Karpas-422 (cell line): ENCODE results near the gene LINC00237. TPM values are rescaled to one million over a fixed set of nuclear protein-coding genes. Genes with fewer than 3 reads are reported as not detected.

Source experiments
- DNase-seq: peaks from one replicate; pipeline ENCODE4 v3.0.0-alpha.2; 2015
- H2AFZ ChIP-seq: fragments of 200-600 bp; sonication (generic); 2 replicates; pipeline ENCODE4 v1.6.1; 2014; ENCODE audit warnings: antibody characterized with exemption, low read length, mixed read lengths
- H3K27ac ChIP-seq: fragments of 200-600 bp; sonication (generic); 2 replicates; pipeline ENCODE4 v1.5.1; 2014; ENCODE audit warnings: mild to moderate bottlenecking, low read length, moderate library complexity
- H3K27me3 ChIP-seq: fragments of 200-600 bp; sonication (generic); 2 replicates; pipeline ENCODE4 v1.6.1; 2014; ENCODE audit warnings: low read length, mixed read lengths
- H3K36me3 ChIP-seq: fragments of 200-600 bp; sonication (generic); 2 replicates; pipeline ENCODE4 v1.6.1; 2014; ENCODE audit warnings: low read length, mixed read lengths; ENCODE audit not compliant: insufficient read depth
- H3K4me1 ChIP-seq: fragments of 200-600 bp; sonication (generic); 2 replicates; pipeline ENCODE4 v1.6.1; 2014; ENCODE audit warnings: mild to moderate bottlenecking, low read length, mixed read lengths
- H3K4me2 ChIP-seq: fragments of 200-600 bp; sonication (generic); 2 replicates; pipeline ENCODE4 v1.6.1; 2014; ENCODE audit warnings: low read length, low read depth, mild to moderate bottlenecking; ENCODE audit not compliant: poor library complexity, severe bottlenecking
- H3K4me3 ChIP-seq: fragments of 200-600 bp; sonication (generic); 2 replicates; pipeline ENCODE4 v1.5.1; 2014; ENCODE audit warnings: mild to moderate bottlenecking, antibody characterized with exemption, low read length, mixed read lengths
- H3K79me2 ChIP-seq: fragments of 200-600 bp; sonication (generic); 2 replicates; pipeline ENCODE4 v1.6.1; 2014; ENCODE audit warnings: mild to moderate bottlenecking, low read length, mixed read lengths
- H3K9ac ChIP-seq: fragments of 200-600 bp; sonication (generic); 2 replicates; pipeline ENCODE4 v1.6.0; 2014; ENCODE audit warnings: low read length
- H3K9me2 ChIP-seq: fragments of 200-600 bp; sonication (generic), shearing (Covaris generic); replicated peaks from 2 replicates; pipeline ENCODE4 v1.6.0; 2014; ENCODE audit warnings: mild to moderate bottlenecking, low read length, moderate library complexity; ENCODE audit not compliant: insufficient read depth
- H3K9me3 ChIP-seq: fragments of 300-700, 200-600 bp; sonication (generic); 2 replicates; pipeline ENCODE4 v1.6.1; 2014; ENCODE audit warnings: low read length, mixed read lengths
- H4K20me1 ChIP-seq: fragments of 200-600 bp; sonication (generic); 2 replicates; pipeline ENCODE4 v1.6.1; 2014; ENCODE audit warnings: mild to moderate bottlenecking, antibody characterized with exemption, low read length, low read depth; ENCODE audit not compliant: insufficient read depth
- small RNA-seq: library from RNA; depleted of rRNA; stranded (forward); fragments of <200 nt; gene quantifications from one replicate; pipeline ENCODE3, GENCODE V24; 2014
- total RNA-seq: library from RNA; depleted of rRNA; stranded (reverse); fragments of >200 nt; shearing (Covaris generic); gene quantifications from 2 replicates; pipeline ENCODE4 v1.2.3, GENCODE V29; 2014; ENCODE audit warnings: low replicate concordance; rRNA removed

Gene LINC00237
- total RNA-seq, 1 experiment from 2014 or later: not detected

DNA sequence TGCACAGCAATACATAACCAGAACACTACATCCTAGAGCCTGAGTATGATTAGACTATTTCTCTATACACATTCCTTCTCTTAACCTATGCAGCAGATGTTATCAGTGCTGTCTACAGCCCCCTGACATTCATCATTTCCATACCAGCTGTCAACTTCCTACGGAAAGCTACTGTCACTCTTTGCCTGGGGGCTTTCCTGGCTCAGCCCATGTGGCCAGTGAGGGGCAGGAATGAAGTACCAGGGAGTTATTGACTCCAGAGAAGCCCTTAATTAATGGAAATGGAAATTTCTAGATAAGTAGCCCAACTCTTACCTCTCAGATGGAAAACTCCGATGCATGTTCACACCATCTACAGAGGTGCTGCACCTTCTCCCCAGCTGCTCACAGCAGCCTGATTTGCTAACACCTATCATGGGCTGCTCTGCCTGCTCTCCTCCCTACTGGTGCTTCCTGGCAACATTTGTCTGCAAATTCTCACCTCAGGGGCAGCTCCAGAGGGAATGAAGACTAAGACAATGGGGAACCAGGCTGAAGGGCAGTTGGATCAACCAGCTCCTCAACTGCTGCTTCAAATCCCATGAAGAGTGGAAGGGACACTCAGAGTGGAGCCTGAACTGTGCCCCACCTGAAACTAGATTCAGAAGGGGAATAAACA, 59.6 kb downstream of the LINC00237 start:
- H3K9ac ChIP-seq: no peak overlapping the region
- H3K9me2 ChIP-seq: no peaks in the 10 kb centered on the region
- H3K4me1 ChIP-seq: no peaks in the 10 kb centered on the region; the same call in 1 of the 2 replicates
- no peak overlapping the region for H2AFZ ChIP-seq
- no peak overlapping the region for H3K27ac ChIP-seq
- no peak overlapping the region for H3K4me2 ChIP-seq
- H3K79me2 ChIP-seq: no peaks in the 10 kb centered on the region
- no peak for DNase-seq
- H4K20me1 ChIP-seq: no peaks in the 10 kb centered on the region
- no peaks in the 10 kb centered on the region for H3K27me3 ChIP-seq
- no peaks in the 10 kb centered on the region for H3K36me3 ChIP-seq
- H3K4me3 ChIP-seq: no peak overlapping the region
- H3K9me3 ChIP-seq: no peaks in the 10 kb centered on the region

Small RNA genes lying within 50 kb of the gene (small RNA-seq; reads per million reads assigned to genes)
- not detected for gene RNA5SP477

Other genes with a start within 250 kb of the LINC00237 start
- gene KIZ, start 19.7 kb upstream of the LINC00237 start, total RNA-seq: 22.1 and 23.0 TPM in 2 replicates
- gene XRN2, start 197.0 kb upstream of the LINC00237 start, total RNA-seq: 48.6 and 55.6 TPM in 2 replicates